NCI-H2107 treated with DMSO at 0.1 percent for 48 hours (cell line): ENCODE results near the gene SMIM41.

Source experiments
- DNase-seq: peaks from one replicate; lab custom pipeline; 2025; ENCODE audit not compliant: unreplicated experiment; lab: John Stamatoyannopoulos, UW

SMIM41 gene

DNA sequence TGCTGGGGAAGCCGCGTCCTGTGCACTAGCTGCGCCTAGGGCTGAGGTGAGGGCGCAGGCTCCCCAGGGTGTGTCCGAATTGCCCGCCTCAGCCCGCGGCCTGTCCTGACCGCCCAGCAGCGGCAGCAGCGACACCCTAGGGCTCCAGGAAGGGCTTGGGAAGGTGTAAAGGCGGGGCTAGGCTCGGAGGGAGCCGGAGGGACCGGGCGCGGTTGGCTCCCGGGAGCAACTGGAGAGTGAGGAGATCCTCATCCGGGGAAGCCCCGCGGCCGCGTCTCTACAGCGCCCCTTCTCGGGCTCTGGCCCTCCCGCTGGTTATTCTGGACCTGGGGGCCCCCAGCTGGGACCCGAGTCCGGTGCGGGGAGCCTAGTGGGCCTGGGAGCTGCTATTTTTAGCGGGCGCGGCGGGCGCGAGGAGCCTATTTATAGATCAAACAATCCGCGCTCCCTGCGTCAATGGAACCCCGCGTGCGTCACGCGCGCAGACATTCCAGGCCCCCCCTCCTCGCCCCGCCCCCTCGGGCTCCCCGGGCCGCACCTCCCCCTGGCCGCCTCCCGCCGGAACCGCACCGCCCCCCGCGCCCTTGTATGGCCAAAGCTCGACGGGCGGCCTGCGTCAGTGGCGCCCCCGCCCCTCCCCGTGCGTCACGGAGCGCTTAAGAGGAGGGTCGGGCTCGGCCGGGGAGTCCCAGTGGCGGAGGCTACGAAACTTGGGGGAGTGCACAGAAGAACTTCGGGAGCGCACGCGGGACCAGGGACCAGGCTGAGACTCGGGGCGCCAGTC is 28.6 kb upstream of the SMIM41 start, which contains the start of gene NR4A1:
Gene NR4A1 (plus strand): TSS at position 685 of the 784 bp plus-strand sequence. CDS start 2,887 bp downstream, outside the sequence.
- DNase-seq = peak; percentile 69

DNA sequence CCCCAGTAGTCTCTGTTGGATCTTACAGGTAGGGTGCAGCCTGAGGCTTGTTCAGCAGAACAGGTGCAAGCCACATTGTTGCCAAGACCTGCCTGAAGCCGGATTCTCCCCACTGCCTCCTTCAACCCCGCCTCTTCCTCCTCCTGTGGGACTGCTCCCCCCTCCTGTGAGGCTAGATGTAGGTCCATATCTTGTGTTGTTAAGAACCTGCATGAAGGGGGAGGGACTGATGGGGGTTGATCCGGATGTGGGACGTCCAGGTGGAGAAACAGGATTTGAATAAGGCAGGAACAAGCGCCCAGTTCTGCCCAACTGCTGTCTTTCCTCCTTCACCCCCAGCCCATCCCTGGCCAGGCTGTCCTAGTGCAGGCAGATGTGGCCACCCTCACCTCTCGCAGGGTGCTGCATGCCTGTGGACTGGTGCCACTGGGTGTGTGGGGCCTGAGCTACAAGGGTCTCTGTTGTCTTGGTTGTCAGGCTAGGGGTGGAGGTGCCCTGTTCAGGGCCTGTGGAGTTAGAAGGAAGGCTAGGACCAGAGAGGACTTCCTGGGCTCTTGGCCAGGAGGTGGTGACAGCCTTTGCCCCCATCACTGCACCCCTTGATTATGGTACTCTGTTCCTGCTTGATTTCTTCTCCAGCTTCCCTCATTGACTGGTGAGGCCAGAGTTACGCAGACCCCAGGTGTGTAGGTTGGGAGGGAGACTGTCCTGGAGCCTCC is 26.9 kb upstream of the SMIM41 start:
- peak; percentile 62 for DNase-seq

DNA sequence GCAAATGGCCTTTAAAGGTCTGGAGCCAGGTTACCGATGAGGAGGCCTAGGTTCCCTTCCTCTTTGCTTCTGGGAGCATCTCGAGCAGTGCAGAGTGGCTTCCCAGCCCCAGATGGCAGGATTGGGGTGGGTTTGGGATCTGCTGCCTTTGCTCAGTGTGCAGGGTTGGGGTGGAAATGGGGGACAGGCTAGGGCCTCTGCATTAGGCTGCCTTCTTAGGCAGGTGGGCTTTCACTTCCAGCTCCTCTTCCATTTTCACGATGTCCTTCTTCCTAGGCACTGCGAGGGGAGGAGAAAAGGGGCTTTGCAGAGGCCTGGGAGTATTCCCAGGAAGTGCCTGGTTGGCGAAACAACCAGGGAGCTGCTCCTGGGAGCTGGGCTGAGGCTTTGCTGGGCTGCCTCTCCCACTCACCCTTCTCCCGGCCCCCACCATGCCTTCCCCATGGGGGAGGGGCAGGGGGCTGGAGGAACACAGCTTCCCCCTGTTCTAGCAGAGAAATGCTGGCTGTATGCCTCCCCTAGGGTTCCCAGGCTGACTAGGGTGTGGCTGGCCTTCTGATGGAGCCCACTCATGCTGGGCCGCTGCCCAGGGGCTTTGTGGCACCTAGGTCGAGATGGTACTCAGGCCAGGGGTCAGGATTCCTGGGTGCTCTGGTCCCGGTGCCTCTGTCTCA is 25.8 kb upstream of the SMIM41 start:
- no peak for DNase-seq

DNA sequence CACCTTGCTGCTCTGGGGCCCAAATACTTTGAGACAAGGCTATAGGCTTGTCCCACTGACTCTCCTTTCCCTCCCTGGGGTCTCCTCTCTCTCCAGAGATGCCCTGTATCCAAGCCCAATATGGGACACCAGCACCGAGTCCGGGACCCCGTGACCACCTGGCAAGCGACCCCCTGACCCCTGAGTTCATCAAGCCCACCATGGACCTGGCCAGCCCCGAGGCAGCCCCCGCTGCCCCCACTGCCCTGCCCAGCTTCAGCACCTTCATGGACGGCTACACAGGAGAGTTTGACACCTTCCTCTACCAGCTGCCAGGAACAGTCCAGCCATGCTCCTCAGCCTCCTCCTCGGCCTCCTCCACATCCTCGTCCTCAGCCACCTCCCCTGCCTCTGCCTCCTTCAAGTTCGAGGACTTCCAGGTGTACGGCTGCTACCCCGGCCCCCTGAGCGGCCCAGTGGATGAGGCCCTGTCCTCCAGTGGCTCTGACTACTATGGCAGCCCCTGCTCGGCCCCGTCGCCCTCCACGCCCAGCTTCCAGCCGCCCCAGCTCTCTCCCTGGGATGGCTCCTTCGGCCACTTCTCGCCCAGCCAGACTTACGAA is 25.2 kb upstream of the SMIM41 start:
- DNase-seq = no peak

DNA sequence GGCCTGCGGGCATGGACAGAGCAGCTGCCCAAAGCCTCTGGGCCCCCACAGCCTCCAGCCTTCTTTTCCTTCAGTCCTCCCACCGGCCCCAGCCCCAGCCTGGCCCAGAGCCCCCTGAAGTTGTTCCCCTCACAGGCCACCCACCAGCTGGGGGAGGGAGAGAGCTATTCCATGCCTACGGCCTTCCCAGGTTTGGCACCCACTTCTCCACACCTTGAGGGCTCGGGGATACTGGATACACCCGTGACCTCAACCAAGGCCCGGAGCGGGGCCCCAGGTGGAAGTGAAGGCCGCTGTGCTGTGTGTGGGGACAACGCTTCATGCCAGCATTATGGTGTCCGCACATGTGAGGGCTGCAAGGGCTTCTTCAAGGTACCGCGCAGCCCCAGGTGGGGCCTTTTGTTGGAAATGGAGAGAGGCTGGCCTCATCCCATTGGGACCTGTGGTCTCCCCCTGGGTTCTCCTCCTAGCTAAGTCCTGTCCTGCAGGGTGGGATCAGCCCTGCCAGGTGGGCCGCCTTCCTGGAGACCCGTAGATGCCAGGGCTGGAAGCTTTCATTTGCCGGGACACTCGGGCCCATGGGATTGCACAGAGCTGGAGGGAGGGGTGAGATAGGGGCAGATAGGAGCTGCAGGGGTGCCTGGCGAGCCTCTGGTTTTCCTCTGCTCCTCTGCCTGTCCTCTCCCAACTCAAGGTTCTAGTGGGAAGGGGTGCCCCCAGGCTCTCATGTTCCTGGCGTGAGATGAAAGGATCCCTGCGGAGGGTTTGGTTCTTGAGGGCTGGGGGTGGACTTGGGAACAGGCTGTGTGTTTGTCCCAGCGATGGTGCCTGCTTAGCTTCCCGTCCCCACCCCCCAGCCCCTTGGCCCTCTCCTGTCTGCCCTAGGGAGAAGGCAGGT is 24.4 kb upstream of the SMIM41 start:
- no peak for DNase-seq

DNA sequence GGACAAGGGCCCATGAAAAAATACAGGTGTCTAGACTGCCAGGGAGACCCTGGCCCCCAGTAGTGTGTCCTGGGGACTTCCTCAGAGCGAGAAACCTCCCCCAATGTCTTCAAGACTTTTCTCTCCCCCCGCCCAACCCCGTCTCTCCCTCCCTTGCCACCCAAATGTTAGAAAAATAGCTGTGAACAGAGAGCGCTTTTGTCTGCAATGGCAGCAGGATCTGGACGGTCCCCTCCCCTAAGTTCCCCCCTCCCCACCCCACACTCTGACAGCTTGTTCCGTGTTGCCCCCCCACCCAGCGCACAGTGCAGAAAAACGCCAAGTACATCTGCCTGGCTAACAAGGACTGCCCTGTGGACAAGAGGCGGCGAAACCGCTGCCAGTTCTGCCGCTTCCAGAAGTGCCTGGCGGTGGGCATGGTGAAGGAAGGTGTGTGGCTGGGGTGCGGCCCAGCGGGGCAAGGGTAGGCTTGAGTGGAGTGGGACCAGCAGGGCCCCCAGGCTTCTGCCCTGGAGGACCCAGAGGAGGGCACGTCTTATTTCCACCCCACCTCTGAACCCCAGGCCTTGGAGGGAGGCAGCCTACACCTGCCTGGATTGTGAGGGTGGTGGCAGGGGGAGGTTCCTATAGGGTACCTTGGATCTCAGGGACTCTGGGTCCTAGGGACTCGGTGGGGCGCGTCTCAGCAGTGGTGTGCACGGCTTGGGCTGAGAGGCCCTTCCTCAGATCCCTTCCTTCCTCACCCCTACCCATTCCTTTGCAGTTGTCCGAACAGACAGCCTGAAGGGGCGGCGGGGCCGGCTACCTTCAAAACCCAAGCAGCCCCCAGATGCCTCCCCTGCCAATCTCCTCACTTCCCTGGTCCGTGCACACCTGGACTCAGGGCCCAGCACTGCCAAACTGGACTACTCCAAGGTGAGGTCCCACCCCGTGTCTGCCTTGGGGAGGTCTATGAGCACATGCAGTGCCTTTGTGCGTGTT is 23.5 kb upstream of the SMIM41 start:
- DNase-seq = no peak

DNA sequence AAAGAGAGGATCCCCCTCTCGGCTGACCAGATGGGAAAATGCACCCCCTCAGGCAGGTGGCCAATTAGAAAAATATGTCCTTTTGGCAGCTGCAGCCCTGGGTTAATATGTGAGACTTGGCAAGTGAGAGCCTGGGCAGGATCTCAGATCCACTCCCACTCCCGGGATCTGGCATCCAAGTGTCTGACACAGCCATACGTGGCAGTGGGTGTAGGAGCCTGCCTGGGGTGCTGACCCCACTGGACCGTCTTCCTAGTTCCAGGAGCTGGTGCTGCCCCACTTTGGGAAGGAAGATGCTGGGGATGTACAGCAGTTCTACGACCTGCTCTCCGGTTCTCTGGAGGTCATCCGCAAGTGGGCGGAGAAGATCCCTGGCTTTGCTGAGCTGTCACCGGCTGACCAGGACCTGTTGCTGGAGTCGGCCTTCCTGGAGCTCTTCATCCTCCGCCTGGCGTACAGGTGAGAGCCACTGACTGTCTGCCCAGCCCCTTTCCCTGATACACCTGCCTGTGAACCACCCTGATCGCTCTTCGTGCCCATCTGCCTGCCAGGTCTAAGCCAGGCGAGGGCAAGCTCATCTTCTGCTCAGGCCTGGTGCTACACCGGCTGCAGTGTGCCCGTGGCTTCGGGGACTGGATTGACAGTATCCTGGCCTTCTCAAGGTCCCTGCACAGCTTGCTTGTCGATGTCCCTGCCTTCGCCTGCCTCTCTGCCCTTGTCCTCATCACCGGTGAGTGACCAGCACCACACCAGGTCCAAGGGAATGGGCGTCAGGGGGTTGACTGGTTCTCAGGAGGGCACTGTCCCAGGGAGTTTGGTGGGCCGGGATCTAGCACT is 22.5 kb upstream of the SMIM41 start:
- DNase-seq = no peak

DNA sequence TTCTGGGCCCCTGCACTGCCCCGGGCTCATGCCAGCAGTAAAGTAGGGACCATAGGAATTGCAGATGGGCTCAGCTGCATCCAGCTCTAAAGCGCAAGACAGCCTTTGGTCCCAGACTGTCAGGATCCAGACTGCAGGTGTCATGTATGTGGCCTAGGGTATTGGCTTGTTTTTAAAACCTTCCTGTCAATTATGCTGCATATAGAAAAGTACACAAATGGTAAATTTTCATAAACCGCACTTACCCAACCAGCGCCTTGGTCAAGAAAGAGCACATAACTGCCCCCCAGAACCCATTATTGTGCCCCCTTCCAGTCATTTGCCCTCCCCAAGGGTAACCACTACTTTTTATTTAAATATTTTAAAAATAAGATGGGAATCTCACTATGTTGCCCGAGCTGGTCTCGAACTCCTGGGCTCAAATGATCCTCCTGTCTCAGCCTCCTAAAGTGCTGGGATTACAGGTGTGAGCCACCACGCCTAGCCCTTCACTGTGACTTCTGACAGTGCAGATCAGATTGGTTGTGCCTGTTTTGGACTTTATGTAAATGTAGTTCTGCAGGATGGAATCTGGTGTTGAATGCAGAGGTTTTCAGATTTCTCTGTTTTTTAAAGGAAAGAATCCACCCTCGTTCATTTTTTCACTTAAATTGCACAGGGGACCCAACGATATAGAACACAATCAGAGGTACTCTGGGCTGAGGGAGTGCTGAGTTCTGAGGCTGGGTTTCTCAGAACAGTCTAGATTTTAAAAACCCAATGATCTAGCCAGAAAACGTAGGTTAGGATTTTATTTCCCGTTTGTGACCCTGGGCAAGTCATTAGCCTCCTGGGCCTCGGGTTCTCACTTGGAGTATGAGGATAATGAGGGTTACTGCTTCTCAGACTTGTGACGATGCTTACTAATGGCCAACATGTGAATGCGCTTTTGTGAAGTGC is 21.6 kb upstream of the SMIM41 start:
- no peak for DNase-seq

DNA sequence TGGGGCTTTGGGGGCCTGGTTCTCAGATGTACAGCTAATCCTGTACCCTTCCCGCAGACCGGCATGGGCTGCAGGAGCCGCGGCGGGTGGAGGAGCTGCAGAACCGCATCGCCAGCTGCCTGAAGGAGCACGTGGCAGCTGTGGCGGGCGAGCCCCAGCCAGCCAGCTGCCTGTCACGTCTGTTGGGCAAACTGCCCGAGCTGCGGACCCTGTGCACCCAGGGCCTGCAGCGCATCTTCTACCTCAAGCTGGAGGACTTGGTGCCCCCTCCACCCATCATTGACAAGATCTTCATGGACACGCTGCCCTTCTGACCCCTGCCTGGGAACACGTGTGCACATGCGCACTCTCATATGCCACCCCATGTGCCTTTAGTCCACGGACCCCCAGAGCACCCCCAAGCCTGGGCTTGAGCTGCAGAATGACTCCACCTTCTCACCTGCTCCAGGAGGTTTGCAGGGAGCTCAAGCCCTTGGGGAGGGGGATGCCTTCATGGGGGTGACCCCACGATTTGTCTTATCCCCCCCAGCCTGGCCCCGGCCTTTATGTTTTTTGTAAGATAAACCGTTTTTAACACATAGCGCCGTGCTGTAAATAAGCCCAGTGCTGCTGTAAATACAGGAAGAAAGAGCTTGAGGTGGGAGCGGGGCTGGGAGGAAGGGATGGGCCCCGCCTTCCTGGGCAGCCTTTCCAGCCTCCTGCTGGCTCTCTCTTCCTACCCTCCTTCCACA is 20.7 kb upstream of the SMIM41 start:
- DNase-seq = peak; percentile 43

DNA sequence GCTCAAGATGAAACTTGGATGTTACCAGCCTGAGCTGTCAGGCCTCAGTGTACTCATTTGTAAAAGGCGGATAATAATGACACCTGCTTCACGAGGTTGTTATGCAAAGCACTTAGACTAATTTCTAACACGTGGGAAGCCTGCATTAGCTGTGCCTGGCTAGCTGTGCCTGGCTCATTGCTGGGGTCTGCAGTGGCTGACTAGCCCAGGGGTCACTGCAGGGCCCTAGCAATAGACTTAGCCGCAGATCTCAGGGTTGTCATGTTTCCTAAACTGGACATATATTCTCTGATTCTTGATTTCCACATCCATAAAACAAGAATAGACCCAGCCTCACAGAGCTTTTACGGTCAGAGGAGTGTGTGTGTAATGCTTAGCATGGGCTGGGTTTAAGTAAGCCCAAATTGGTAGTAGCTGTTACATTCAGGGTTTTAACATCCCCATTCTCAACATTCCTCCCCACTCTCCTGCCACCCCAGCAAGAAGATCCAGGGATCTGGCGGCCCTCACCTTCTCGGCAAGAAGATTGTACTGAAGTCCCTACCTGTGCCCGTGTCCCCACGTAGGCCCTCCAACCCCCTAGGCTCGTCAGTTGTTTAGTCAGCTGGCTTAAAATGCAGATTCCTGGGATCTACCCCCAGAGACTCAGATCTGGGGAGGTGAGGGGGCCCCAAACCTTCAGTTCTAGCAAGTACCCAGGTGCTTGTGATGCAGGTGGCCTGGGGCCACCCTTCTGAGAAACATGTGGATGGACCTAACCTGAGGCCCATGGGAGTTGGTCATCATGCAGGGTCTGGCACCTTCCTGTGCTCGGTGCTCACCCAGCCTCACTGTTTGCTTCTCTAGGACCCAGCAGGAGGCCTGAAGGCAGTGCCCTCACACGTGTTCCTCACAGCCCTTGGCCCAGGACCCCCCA is 19.7 kb upstream of the SMIM41 start:
- no peak for DNase-seq

DNA sequence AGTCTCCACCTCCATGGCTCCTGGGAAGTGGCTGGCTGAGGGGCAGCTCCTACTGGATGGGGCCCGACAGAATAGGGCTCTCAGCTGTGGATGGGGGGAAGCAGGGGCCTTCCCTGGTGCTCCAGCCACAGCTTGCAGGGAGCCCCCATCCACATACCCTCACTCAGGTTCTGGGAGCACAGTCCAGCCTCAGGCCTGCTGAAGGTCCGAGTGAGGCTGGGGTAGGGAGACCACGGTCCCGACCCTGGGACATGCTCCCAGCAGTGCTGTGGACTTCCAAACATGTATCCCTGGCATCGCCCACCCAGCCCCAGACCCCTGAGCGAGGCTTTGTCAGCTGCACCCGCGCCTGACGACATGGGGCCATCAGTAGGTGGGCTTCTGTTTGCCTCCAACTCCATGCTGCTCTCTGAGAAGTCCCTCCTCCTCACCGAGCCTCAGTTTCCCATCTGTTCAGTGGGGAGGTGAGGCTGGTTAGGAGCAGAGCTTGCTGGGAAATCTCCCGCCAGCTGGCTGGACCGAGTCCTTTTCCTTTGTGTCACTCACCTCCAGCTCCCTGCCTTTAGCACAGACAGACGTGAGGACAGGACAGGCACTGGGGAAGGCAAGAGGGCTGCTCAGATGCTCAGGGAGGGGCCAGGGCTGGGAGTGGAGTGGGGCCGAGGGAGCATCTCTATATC is 18.9 kb upstream of the SMIM41 start:
- DNase-seq = no peak

DNA sequence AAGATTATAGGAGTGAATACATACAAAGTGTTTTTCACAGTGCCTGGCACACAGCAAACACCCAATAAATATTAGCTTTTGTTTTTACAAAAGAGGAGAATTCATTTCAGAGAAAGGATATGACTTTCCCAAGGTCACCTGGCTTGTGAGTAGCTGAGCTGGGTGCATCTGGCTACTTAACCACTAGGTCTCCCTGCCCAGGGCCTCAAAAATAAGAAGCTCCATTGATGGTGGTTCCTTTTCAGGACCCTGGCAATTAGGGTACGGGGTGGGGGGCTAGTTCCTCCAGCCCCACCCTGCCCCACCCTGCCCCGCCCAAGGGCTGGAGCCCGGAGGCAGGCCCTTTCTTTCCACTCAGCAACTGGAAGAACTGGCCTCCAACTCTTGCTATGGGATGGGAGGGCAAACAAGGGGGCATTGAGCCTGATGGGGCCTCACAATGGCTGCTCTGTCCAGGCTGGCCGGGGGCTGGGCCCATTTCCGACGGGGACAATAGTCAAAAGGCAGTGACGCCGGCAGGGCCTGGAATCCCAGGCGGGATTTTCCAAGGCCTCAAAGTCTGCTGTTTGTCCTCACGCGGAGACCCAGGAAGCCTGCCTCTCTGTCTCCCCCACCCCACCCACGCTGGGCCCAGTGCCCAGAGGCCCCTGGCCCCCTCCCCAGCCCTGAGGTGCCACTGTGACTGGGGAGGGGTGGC is 17.9 kb upstream of the SMIM41 start:
- no peak for DNase-seq

DNA sequence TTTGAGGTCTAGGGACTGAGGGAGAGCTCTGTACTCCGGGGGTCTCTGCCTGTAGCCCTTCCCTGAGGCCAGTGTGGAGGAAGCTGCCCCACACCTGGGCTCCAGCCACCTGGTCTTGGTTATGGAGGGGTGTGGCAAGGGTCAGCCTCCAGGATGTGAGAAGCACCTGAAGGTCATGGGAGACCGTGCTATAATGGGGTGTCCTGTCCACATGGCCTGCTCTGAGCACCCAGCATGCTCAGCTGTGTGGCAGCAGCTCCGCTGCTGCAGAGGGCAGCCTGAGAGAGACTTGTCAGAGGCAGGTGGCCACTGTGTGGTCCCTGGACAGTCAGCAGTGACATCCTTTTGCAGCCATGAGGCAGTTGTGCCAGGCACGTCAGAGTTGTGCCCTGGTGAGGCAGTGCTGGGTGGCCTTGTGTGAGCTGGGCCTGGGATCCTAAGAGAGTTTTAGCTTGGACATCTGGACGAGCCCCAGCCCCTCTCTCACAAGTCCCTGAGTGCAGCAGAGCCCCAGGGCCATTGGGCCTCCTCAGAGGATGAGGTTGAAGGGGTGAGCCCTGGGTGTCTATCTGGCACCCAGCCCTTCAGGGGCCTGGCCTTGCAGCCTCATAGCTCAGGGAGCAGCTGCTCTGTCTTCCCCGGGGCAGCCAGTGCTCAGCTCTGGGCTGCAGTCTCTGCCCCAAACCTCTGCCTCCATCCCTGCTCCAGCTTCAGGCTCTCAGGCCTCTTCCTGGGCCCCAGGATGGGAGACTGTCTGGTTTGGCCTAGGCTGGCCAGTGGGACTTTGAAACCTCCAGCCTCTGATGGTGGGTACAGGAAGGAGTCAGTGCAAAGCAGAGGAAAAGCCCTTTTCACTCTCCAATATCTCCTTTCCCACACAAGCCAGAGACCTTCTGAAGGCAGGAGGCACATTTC is 17.1 kb upstream of the SMIM41 start:
- no peak for DNase-seq
